ENCODE measurements around the gene ERCC6L2.

- TF ChIP-seq POLR2A (IDR thresholded peaks at IDR 0.05; ENCODE audit: borderline replicate concordance, extremely low read depth, insufficient read depth, insufficient read length): no peak
- no peak for TF ChIP-seq ZBTB33 (IDR thresholded peaks at IDR 0.05; ENCODE audit: extremely low read depth, insufficient replicate concordance, low read length)
- no peak for TF ChIP-seq EZH2 (IDR thresholded peaks at IDR 0.05)
- no peak for TF ChIP-seq POLR2AphosphoS5 (IDR thresholded peaks at IDR 0.05; ENCODE audit: low read depth, low read length)
Measured at GRCh38 chr9:95947118-95947517, 71.6 kb downstream of the ERCC6L2 start.
